Glomerular endothelial cell (primary cell): ENCODE measurements around the gene TRAPPC10. TPM values are rescaled to one million over a fixed set of nuclear protein-coding genes. Genes with fewer than 3 reads are reported as not detected.
"Not testable (repeated sequence)": the region's sequence is repeated elsewhere in the genome, so short reads cannot be mapped to it uniquely, and the experiment has no call there.

Experiments used
- DNase-seq: peaks from one replicate; pipeline ENCODE4 v3.0.0-alpha.2; 2011; ENCODE audit warnings: low read depth, low spot score; ENCODE audit errors: extremely low read depth
- total RNA-seq: library from RNA; depleted of rRNA; stranded (reverse); fragments of >200 nt; gene quantifications from 2 replicates; pipeline ENCODE4 v1.2.3, GENCODE V29; 2015

TRAPPC10 gene
- total RNA-seq, 1 donor from 2014 or later: 29.1 TPM

GRCh38 chr21:44134732-44135131, 122.6 kb downstream of the TRAPPC10 start:
- not testable (repeated sequence) for DNase-seq

DNA sequence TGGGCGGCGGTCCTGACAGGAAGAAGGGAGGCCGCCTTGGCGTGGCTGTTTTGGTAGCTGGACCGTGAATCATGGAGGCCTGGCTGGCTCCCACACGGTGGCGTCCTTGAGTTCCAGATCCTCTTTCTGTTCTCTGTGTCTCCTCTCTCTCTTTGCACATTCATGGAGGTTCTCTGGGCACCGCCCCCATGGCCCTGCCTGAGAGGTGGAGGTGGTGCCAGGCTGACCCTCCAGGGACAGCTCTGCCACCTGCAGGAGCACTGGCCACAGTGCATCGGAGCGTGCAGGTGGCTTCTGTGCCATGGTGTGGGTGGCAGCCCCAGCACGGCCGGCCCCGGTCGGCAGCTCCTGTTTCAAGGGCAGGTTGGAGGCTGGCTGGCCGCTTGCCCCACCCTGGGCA, 125.9 kb downstream of the TRAPPC10 start:
- not testable (repeated sequence) for DNase-seq

DNA sequence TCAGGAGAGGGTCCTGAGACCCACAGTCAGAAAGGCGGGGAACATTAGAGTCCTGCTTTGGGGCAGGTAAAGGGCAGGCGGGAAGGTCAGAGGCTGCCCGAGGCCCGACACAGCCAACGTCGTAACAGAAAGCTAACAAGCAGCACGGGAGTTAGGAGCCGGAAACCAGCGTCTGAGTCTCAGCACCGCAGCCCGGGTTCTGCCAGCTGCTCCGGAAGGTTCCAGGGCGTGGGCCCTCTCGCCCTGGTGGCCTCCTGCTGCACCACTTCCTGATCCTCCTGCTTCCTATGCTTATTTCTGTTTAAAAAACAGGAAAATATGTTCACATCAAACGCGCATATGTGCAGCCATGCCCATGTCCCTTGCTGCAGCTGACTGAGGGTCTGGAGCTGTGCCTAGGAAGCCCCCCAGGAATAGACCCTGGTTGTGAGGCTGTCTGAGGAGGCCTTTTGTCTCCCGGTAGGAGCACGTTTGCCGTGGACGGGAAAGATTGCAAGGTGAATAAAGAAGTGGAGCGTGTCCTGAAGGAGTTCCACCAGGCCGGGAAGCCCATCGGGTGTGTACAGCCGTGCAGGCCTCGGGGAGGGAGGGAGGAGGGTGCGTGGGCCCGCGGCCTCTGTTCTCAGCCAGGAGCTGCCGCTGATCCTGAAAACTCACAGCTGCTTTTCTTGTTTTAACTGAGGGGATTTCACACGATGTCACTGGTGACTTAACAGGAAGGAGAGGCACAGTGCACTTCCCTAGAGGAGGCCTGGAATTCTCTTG, 127.9 kb downstream of the TRAPPC10 start:
- DNase-seq: not testable (repeated sequence)

- not testable (repeated sequence) for DNase-seq
Observed at GRCh38 chr21:44140552-44140932, 128.4 kb downstream of the TRAPPC10 start.

DNA sequence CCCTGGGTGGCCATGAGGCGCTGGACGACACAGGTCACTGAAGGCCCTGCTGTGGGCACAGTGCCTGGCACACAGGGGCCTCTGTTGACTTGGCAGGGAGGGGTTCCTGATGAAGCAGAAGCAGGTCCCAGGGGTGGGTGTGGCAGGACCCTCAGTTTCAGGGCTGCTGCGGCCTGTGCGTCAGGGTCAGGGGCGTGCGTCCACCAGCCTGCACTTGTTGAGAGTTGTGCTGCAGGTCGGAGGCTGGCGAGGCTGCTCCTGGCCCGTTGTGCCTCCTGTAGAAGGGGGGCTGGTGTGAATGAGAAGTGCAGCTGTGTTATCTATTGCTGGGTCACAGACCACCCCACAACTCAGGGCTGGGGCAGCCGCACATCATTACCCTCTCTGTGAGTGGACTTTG, 130.4 kb downstream of the TRAPPC10 start:
- DNase-seq: not testable (repeated sequence)

- not testable (repeated sequence) for DNase-seq
Observed at GRCh38 chr21:44143380-44143779, 131.3 kb downstream of the TRAPPC10 start.

DNA sequence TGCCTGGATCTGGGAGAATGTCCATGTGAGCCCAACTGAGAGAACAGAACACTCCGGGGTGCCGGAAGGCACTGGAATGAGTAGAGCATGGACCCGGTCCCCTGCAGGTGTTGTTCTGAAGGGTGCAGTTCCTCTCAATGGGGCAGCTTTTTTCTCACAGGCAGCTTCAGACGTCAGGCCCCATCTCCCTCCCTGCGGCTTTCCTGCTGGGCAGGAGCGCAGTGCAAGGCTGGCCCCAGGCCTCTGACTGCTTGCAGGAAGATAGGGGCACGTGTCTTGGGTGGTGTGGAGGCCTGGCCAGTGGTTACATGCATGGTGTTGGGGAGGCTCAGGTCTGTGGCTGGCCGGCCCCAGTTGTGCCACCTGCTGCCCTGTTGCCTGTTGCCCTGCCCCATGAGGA, 131.9 kb downstream of the TRAPPC10 start:
- DNase-seq: not testable (repeated sequence)

DNA sequence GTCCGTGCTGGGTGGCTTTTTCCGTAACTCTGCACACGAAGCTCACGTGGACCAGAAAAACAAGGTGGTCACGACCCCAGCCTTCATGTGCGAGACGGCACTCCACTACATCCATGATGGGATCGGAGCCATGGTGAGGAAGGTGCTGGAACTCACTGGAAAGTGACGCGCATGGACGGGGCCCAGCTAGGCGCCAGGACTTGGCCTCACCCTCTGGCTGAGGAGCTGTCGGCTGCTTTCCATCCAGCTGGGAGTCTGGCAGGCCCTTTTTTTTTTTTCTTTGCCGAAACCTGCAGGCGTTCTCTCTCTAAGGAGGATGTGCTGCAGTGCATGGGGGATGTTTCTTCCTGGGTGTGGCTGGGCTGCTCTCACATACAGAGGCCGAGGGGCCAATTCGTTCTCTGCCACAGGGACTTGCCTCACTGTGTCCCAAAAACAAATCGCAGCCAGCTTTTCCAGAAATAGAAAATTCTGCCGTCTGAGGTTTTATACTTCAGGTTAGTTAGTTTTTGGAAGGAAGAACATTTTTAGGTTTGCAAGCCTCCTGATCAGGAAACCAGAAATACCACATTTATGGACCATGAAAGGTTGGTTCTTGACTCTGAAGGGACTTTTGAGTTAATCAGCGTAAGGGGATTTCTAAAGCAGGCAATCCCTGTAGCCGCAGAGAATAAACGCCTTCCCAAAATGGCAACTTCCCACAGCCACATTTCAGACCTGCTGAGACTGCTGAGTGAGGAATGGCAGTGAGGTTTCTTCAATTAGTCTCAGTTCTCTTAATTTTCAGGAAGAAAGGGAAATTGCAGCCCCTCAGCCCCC, 132.9 kb downstream of the TRAPPC10 start:
- DNase-seq: not testable (repeated sequence)

GRCh38 chr21:44145616-44146015, 133.5 kb downstream of the TRAPPC10 start:
- not testable (repeated sequence) for DNase-seq

DNA sequence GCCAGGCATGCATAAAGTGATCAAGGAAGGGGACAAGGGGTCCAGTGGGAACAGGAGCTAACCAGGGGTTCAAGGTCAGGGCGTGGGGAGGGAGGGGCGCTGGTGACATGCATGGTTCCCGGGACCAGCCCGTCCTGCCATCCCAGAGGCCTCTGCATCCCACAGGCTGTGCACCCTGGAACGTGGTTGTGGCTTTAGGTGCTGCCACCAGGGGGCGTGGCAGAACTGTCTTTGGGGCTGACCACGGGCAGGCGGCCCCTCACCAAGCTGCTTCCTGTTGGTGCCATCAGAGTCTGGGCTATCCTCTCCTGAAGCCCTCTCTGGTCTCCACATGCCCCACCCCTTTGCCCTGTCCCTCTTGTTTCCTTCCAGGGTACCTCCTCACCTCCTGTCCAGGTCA, 135.0 kb downstream of the TRAPPC10 start:
- DNase-seq: not testable (repeated sequence)

DNA sequence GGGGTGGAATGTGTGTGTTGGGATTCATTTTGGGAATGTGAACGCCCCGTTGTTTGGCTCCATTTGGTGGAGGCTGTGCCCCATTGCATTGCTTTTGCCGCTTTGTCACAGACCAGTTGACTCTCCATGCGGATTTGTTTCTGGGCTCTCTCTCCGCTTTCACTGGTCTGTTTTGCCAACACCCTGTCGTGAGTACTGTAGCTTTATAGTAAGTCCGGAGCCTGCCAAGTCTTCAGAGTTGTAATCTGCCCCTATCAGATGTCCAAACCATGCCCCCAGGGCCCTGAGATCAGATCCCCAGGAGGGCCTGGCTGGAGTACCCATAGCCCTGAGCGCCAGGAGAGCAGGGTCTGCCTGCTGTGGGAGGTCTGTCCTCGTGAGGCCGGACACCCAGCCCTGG, 138.1 kb downstream of the TRAPPC10 start:
- DNase-seq: not testable (repeated sequence)

GRCh38 chr21:44153214-44153888, 141.2 kb downstream of the TRAPPC10 start:
- not testable (repeated sequence) for DNase-seq

- not testable (repeated sequence) for DNase-seq
Observed at GRCh38 chr21:44153889-44154228, 141.8 kb downstream of the TRAPPC10 start.

- DNase-seq: not testable (repeated sequence)
Observed at GRCh38 chr21:44154816-44155230, 142.7 kb downstream of the TRAPPC10 start.

- DNase-seq: not testable (repeated sequence)
Observed at GRCh38 chr21:44155231-44155993, 143.3 kb downstream of the TRAPPC10 start.

DNA sequence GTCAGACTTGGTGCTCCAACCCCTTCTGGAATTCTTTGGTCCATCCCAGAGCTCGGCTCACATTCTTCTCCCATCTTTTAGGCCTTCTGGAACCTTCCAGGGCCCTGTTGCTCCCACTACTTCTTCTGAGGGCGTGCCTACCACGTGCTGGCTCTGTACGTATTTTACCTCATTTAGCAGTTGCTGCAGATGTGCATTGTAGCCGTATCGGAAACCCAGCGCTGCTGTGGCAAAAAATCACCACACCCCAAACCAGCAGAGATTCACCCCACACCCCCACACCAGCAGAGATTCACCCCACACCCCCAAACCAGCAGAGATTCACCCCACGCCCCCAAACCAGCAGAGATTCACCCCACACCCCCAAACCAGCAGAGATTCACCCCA, 143.9 kb downstream of the TRAPPC10 start:
- not testable (repeated sequence) for DNase-seq
